GM21360 (cell line): Measurements from ENCODE around the gene AK8.

Experiments used
- ATAC-seq: cut with Tn5 transposase; IDR thresholded peaks from one replicate; pipeline ENCODE4 v1.9.1; 2021; ENCODE audit warnings: mild to moderate bottlenecking, moderate library complexity; ENCODE audit not compliant: unreplicated experiment

The AK8 gene

DNA sequence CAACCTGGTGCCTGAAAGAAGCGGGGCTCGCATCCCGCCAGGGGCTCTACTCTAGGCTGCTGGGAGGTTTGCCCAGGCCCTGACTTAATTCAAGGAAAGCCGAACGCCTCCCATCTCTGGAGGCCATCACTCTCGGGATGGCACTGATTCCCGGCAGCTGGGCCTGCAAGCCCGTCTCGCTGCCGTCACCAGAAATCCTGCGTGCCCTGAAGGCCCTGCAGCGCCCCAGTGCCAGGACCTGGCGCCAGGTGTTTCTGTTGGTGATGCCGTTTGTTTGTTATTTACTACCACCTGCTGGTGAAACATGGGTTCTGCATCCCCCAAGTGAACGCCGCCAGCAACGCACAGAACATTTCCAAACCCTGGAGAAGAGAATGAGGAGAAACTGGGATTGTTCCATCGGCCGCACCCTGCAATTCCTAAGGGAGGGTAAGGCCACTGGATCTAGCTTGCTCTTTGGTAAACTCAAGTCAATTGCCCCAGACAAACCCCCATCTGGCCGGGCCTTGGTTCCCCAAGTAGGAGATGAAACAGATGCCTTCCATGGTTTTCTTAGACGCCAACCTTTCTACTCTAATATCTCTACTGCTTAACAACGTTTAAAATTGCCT, 77.9 kb downstream of the AK8 start:
- ATAC-seq, result no peak

DNA sequence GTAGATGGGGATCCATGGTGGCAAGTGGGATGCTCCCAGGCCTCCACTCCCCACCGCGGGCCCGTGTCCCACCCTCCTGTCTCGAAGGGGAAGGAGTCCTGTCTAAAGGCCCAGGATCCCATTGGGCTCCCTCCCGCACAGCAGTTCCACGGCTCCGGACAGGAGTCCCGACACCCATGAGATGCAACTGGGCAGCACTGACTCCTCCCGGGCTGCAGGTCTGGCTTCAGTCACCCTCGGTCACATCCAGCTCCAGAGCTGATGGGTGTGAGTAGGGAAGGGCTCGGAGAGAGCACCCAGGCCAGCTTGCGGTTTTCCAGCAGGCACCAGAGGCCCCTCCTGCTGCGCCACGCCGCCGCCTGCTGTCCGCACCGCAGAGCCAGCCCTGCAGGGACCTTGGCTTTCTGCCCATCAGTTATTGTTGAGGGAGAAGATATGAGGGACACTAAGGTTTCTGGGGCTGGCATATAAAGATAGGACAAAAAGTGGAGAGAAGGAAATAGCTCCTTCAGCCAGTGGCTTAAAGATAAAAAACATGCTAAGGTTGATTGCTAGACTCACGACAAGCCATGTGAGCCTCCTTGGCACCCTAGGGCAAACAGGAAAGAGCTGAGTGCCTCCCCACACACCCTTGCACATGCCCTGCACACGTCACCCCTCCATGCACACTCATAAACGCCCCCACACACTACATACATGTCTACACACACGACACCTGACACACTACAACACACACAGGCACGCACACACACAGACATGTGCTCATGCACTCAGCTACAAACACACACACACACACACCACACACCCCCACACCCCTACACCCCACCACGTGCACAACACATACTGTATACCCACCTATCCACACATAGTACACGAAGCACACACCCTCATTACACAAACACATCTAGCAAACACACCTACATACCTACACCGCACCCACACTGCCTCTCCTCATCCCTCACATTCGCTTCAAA, 79.0 kb downstream of the AK8 start:
- no peak for ATAC-seq

DNA sequence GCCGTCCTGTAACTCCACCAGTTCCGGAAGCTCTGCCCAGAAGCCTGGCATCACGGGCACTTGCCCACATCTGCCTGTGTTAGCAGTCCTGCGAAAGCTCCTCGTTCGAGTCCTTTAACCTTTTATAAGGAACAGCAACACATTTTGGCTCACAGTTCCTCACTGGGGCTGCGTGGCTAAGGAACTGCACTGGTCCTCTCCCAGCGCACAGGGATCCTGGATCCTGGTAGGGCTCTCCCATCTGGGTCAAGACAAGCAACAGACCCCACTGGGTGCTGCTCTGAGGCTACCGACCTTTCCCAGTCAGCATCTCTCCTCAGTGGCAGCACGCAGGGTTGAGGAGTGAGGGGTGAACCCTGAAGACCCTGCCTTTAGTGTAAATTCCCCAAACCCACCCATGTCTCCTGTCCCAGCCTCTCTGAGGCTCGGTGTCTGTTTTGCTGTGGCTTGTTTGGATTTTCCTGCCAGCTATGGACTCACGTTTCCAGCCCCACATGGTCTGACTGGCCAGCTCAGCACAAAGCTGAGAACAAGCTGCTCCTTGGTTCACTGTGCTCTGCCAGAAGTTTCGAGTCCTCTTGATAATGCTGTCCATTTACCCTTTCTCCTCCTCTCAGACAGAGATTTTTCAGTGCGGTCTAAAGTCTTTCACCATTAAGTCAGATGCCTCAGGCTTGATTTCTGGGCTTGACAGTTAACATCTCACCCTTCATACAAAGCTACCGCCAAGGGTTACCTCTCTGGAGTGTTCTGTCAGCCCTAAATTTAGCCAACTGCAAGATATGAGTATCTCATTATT, 80.0 kb downstream of the AK8 start:
- ATAC-seq, result no peak

DNA sequence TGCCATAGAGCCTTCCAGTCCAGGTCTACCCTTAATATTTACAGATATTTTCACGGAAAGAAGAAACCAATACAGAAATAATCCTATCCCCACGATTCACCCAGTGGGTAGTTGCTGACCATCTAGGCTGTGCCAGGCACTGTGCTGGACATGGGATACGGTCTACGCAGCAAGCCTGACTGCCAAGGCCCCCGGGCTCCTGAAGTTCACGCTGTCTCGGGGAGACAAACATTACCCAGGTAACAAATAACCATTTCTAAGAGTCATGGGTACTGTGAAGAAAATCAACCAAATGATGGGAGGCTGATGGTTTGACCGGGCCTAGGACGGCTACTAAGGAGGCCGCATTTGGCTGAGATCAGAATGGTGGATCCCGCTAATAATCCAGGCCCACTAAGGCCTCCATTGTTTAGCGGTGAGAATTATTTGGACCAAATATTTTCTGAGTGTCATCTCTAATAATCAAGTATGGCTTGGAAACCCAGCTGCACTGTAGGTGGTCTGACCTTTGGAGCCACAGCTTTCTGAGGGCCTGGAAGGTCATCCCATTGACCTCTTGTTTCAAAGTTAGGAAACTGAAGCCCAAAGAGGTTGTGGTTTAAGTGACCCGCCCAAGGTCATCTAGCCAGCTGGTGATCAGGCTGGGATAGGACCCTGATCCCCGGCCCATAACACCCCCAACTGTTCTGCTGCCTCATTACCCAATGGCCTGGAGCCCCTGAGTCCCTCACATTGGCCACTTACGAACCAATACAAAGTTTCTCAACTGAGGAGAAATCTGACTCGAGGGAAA, 82.4 kb downstream of the AK8 start:
- no peak for ATAC-seq

DNA sequence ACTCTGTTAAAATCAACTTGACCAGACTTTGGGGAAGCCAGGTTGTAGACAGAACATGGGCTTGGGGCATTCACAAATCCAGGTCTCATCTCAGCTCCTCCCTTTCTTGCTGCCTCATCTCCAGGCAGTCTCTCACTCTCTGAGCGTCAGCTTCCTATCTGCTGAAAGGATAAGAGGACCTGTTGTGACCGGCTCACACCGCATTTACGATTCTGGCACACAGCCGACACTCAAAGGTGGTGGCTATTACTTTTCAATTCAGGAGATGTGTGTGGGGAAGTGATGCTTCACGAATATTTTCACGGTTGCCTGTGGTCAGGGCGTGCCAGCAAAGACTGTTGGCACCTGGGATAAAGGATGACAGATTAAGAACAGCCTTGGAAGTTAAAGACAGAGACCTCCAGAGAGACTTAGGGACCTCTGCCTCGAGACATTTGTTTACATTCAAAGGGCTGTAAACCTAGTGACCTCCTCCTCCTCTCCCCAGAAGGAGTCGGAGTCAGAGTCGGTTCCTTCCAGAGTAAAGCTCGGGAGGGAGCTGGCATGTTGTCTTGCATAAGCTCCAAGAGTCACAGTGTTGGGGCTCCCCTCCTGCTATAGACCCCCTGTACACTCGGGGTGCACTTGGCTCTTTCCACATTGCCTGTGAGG, 83.2 kb downstream of the AK8 start:
- ATAC-seq, result no peak

DNA sequence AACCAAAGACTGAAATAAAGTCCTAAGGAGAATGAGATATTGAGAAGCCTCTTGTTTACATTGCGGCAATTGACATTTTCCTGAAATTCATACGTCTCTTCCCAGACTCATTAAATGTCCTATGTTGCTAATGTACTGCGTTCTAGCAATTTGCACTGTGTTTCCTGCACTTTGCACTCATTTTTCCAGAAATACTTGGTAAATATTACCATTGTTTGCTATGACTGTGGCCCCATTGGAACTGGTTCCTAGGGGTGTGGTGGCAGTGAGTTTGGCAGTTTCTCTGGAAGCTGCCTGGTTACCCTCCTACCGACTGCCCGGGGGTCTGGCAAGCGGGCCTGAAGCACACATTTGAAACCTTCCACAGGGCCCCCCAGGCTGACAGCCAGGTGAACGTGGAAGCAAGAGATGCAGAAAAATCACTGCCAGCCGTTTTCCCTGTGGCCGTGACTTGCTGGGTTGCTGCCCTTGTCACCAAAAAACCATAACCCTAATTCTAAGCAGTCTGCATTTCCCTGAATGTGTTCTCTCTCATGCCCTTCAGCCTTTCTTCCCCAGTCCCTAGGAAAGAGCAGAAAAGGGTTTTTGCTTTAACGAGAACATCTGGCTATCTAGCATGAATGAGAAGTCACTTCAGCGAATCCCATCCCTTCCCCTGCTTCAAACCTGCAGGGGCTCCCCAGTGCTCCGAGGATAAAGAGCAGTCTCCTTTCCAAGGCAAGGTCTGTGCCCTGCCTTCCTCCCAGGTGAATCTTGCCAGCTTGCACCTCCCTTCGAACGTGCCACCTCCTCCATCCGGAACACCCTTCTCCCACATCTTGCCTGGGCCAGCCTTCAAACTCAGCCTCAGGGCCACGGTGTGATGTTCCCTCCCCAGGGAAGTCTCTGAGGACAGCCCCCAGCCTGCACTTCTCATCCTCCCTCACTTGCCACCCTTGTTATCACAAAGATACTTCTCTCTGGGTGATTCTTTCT, 84.2 kb downstream of the AK8 start:
- ATAC-seq, result no peak

DNA sequence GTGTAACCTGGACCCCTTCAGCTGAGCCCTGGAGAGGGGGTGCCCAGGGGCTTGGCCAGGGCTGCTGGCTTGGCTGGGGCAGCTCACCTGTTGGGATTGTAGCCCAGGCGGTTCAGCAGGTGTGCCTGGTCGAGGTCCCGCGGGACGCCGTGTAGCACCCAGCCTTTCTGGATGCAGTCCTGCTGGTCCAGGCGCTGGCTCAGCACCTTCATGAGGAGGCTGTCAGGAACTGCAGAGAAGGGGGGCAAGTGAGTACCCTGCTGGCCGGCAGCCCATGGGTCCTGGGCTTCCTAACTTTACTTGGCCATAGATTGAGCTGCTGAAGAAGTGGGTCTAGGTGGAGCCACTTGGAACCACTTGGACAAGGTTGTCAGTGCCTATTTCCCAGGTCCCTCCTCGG, 85.5 kb downstream of the AK8 start:
- ATAC-seq, result no peak

DNA sequence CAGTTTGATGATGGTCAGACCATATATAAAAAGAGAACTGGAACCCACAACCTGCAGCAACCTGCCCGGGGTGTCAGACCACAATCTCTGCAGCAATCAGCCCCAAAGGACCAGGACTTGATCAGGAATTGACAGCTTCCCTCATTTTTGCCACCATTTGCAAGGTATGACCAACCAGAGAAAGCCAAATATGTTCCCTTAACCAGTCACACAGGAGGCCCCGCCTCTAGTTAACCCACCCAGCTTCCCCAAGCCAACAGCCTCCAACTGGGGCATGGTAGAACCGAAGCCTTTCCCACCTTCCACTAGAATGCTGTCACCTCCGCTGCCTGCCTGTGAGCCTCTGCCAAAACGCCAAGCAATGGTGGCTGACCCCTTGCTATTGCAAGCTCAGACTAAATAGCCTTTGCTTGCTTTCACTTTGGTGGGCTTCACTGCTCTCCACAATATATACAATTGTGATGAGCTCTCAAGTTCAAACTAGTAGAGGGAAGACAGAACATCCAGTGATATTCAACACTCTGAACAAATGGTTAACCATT, 86.3 kb downstream of the AK8 start:
- ATAC-seq, result no peak

DNA sequence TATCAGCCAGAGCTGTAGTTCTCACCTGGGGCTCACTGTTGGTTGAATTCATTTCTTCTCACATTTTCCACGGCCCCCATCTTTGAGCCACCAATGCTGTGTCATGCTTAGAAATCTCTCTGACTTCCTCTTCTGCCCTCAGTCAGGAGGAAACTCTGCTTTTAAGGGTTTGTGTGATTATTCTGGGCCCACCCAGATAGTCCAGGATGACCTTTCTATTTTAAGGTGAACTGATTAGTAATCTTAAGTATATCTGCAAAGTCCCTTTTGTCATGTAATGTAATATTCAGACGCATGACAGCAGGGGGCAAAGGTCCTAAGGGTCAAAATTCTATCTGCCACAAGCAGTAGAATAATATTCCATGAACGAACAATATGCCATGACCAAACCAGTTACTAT, 88.4 kb downstream of the AK8 start:
- ATAC-seq, result no peak

DNA sequence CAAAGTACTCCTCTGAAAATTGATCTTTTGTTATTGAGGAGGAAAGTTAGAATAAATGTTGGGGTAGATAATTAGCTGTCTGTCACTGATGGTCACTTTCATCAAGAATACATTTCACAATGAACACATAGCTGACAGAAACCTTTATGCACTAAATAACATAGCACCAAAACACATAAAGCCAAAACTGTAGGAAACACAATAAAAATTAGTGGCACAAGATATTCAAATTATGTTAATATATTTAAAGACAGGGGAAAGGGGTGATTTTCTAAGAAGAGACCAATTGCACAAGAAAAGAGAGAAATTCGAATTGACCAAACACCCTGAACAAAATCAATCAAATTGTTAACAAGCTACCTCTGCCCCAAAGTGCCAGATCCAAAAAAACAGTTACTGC, 89.7 kb downstream of the AK8 start:
- no peak for ATAC-seq

DNA sequence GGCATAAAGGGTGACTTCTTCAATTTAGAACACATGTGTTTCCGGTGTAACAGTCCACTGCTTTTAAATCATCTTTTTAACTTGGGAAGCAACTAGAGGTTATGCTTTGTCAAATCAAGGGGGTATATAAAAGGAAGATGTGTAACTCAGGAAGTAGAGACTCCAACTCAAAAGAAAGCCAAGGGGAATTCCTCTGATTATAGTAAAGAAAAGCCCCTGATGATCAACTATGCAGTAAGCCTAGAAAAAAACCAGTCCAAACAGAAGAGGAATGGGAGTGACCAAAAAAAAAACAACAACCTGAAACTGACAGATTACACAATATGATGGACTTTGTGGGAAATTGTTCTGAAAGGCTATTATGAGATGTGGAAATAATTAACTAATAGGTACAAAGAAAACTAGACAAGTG, 90.3 kb downstream of the AK8 start:
- no peak for ATAC-seq

DNA sequence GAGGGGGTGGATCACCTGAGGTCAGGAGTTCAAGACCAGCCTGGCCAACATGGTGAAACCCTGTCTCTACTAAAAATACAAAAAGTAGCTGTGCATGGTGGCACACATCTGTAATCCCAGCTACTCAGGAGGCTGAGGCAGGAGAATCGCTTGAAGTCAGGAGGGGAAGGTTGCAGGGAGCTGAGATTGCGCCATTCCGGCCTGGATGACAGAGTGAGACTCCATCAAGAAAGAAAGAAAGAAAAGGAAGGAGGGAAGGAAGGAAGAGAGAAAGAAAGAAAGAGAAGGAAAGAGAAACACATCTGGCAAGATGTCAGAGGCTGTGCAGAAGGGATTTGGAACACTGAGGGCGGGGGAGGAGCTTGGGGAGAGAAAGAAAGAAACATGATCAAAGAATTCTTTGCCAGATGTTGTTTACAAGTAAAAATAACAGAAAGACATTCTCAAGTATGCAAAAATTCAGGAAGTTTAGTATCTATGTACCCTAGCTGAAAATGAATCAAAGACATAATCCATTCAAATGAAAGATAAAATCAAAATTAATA, 93.7 kb downstream of the AK8 start:
- no peak for ATAC-seq

DNA sequence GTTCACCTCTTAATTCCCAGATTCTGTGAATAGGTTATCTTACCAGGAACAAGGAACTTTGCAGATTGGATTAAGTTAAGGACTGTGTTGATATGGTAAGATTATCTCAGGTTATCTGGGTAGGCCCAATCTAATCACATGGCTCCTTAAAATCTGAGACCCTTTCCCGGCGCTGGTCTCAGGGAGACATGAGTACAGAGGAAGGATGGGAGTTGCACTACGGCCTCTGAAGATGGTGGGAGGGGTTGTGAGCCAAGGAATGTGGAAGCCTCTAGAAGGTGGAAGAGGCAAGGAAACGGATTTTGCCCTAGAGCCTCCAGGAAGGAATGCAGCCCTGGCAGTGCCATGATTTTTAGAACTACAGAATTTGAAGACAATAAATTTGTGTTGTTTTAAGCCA, 95.1 kb downstream of the AK8 start:
- no peak for ATAC-seq

DNA sequence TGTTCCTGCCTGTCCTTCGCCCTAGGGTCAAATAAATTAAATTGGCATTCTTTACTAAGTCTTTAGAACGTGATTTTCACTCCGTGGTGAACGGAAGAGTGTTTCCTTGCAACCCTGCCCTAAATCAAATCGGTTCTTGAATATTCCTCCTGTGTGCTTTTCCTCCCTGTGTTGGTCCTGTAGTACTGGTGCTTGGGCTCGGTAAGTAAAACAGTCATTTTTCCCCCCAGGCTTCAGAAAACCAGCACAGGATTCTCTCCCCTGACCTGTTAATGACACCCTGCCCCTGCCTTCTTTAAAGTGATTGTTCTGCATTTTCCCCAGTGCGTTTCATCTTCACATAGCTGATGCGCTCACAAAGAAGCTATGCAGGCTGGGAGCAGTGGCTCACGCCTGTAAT, 96.0 kb downstream of the AK8 start:
- ATAC-seq, result no peak

DNA sequence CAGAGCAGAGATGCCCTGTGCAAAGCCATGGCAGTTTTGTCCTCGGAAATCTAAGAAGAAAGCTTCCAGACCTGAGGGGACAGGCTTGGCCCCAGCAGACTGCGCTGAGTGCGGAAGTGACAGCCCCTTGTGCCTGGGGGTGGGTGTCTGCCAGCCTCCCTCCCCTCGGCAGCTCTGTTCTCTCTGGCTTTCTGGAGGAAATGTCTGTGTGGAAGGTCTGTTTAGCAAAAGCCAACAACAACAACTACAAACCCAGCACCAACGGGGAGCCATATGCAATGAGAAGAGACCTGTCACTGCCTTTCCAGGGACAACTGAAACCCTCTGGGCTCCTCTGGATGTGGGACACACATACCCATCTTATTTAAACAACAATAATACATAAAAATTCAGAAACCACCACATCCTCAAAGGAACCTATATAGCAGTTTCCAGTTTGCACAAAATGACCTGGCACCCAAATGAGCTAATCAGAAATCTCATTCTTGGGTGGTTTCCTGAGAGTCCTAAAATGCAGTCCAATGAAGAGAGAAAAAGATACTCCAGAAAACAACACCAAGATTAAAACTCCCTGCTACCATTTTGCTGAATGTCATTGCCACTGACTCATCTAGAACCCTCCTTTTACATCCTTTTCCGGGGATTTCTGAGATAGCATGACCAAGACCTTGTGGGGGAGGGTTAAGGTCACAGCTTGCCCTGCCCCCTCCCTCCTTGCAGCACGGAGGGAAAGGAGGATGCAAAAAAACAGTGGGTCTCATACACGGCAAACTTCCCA, 97.7 kb downstream of the AK8 start:
- no peak for ATAC-seq

DNA sequence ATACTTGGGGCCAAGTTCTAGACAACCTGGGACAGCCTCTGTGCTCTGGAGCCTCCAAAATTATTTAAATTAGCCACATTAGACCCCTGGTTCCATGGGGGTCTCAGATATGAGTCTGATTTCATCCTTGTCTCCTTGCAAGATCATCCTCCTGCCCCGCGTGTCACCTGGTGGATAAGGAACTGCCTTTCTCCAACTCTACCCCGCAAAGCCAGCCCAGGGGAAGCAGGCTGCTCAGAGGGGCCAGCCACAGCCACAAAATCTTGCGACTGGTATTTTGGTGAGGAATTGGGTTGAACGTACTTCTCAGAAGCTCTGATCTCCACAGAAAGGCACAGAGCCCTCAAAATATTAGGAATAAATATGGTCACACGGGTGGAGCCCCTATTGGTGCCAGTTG, 101.2 kb downstream of the AK8 start:
- no peak for ATAC-seq

DNA sequence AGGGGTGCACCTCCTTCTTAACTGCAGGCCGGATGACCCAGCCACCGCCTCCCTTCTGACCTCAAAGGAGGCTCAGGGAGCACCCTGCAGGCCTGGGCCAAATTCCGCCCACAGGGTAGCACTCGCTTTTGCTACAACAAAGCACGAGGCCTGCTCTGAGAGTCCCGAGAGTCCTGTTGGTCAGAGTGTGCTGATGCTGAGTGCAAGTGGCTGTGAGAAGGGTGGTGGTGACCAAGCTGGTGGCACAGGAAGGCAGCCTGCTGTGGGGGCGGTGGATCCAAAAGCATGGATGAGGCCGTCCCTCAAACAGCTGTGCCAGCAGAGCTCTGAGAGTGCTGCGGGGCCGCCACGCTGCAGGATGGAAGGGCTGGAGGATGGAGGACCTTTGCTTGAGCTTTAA, 101.8 kb downstream of the AK8 start:
- no peak for ATAC-seq

DNA sequence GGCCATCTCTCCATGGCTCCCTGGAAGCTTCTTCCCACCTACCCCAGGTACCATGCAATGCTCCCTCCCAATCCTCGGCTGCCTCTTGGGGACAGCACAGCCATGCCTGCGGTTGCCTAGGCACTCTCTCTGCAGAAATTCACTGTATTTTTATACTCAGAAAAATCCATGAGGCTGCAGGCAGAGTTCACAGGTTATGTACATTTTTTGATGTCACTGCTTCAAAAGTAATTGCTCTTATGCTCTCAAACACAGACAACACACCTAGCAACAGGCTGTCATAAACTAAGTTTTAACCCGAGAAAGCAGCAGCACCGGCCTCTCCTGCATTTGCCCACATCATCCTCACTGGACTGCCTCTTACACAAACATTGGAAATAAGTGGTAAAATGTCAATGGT, 102.4 kb downstream of the AK8 start:
- no peak for ATAC-seq
